ENCODE measurements around the gene ANKLE2. TPM values are rescaled to one million over a fixed set of nuclear protein-coding genes. Genes with fewer than 3 reads are reported as not detected.

ANKLE2 gene
- total and polyA plus RNA-seq, 10 of the 15 experiments (the other 5 are each of a cell fraction or from before 2014, with no cell fraction given) = 4.3 to 89.4 (median 53.0) TPM

GRCh38 chr12:132774646-132775275 lies 13.1 kb upstream of the ANKLE2 start (continued):
- TF ChIP-seq IRF5 (IDR thresholded peaks at IDR 0.05; ENCODE audit: borderline replicate concordance) = no peak

- Histone ChIP-seq H3K4me1 (ENCODE audit: control insufficient read depth, insufficient read depth, low read length) (peaks cover 39% of the 10 kb centered on the region), H3K4me2 (ENCODE audit: control insufficient read depth, insufficient read depth) (no peak overlapping the region), H3K79me2 (ENCODE audit: control insufficient read depth, insufficient read depth, low read length) (peaks cover 8% of the 10 kb centered on the region), H3K4me3 (no peak overlapping the region), H3K9ac (ENCODE audit: control insufficient read depth, insufficient read depth, low read length) (no peak overlapping the region), H2AFZ (ENCODE audit: control insufficient read depth, low read depth, low read length) (no peak overlapping the region), H3K27me3 (replicated peaks in 1 of 2; ENCODE audit: control insufficient read depth in 2 of 2, insufficient read depth in 2 of 2, low read length in 1 of 2) (no peaks in the 10 kb centered on the region), H3K9me3 (replicated peaks; ENCODE audit: control insufficient read depth, insufficient read depth, low read length) (peaks cover 1% of the 10 kb centered on the region; the same call in 1 of the 3 replicates), H4K20me1 (ENCODE audit: control insufficient read depth, insufficient read depth) (no peaks in the 10 kb centered on the region), H3K27ac (ENCODE audit: control insufficient read depth, insufficient read depth) (no peak overlapping the region), H3K36me3 (ENCODE audit: control insufficient read depth in 2 of 2, insufficient read depth in 2 of 2, low read length in 1 of 2) (peaks cover 14 to 17% of the 10 kb centered on the region in 2 experiments)
- ChIA-PET RAD21 (ENCODE audit: unreplicated experiment) (no interaction called here), POLR2A (no interaction called here), SMC1A (ENCODE audit: uncharacterized antibody, unreplicated experiment) (no interaction called here), CTCF (no interaction called here)
- TF ChIP-seq ZZZ3 (IDR thresholded peaks at IDR 0.05; ENCODE audit: control insufficient read depth, insufficient read length, low read depth) = no peak
- TF ChIP-seq SMC3 (IDR thresholded peaks at IDR 0.05; ENCODE audit: borderline replicate concordance, low read length) = no peak
- TF ChIP-seq MTA2 (IDR thresholded peaks at IDR 0.05; ENCODE audit: low read depth) = no peak
- TF ChIP-seq USF1 (IDR thresholded peaks at IDR 0.05; ENCODE audit: borderline replicate concordance, extremely low read length, insufficient read depth, low read depth, low read length) = no peak
- no peak for TF ChIP-seq WRNIP1 (IDR thresholded peaks at IDR 0.05; ENCODE audit: borderline replicate concordance, low read depth, low read length)
- TF ChIP-seq ZNF24 (IDR thresholded peaks at IDR 0.05) = no peak
- TF ChIP-seq SIN3A (IDR thresholded peaks at IDR 0.05; ENCODE audit: low read depth, low read length) = no peak
- TF ChIP-seq SMAD5 (IDR thresholded peaks at IDR 0.05; ENCODE audit: low read depth) = no peak
- no peak for TF ChIP-seq POLR2AphosphoS5 (IDR thresholded peaks at IDR 0.05; ENCODE audit: low read length)
- no peak for TF ChIP-seq NR2F1 (conservative IDR thresholded peaks at IDR 0.05)
- no peak for TF ChIP-seq IKZF2 (IDR thresholded peaks at IDR 0.05)
- no peak for TF ChIP-seq NR2C1 (IDR thresholded peaks at IDR 0.05)
- intact Hi-C loops (cut with micrococcal nuclease; ENCODE audit: unreplicated experiment) = no loop called here
- no TSS peak for BruUV-seq (replicated peaks)
- no peak for DNase-seq (ENCODE audit: low read depth, low spot score)
- no peak for ATAC-seq
- no peak for FAIRE-seq
- WGBS (ENCODE audit: insufficient coverage, insufficient replicate concordance, low lambda C conversion rate, missing lambda C conversion rate) = over 99% methylated on average over 17 of the region's 18 CpGs
- in situ Hi-C loops (cut with MboI) = no loop called here
Observed at GRCh38 chr12:132774159-132774558, 12.5 kb upstream of the ANKLE2 start.
